Measurements from ENCODE around the gene ABHD14A.

ABHD14A gene

GRCh38 chr3:51945926-51946705 lies 28.7 kb upstream of the ABHD14A start:
- H3K27me3 ChIP-seq (ENCODE audit: insufficient read depth, poor library complexity, severe bottlenecking) = no peaks in the 10 kb centered on the region
- DNase-seq (ENCODE audit: low read depth in 1 of 2, low spot score in 1 of 2) = no peak
- TF ChIP-seq GABPA (IDR thresholded peaks at IDR 0.05; ENCODE audit: low read depth) (no peak), SPI1 (IDR thresholded peaks at IDR 0.05; ENCODE audit: borderline replicate concordance, low read depth) (no peak), POLR2AphosphoS5 (IDR thresholded peaks at IDR 0.05; ENCODE audit: low read depth) (no peak), REST (IDR thresholded peaks at IDR 0.05; ENCODE audit: insufficient replicate concordance, low read depth) (no peak), CTCF (IDR thresholded peaks at IDR 0.05; ENCODE audit: insufficient read depth, low read length) (no peak)
- no peak overlapping the region for H3K4me3 ChIP-seq (replicated peaks; ENCODE audit: insufficient read depth, low read length)
- no peak overlapping the region for H3K27ac ChIP-seq (replicated peaks)

GRCh38 chr3:51946796-51947195 lies 28.1 kb upstream of the ABHD14A start:
- no peaks in the 10 kb centered on the region for H3K27me3 ChIP-seq (ENCODE audit: insufficient read depth, poor library complexity, severe bottlenecking)
- TF ChIP-seq SPI1 (IDR thresholded peaks at IDR 0.05; ENCODE audit: borderline replicate concordance, low read depth) (no peak), POLR2AphosphoS5 (IDR thresholded peaks at IDR 0.05; ENCODE audit: low read depth) (no peak), REST (IDR thresholded peaks at IDR 0.05; ENCODE audit: insufficient replicate concordance, low read depth) (no peak), GABPA (IDR thresholded peaks at IDR 0.05; ENCODE audit: low read depth) (no peak), CTCF (IDR thresholded peaks at IDR 0.05; ENCODE audit: insufficient read depth, low read length) (no peak)
- no peak overlapping the region for H3K27ac ChIP-seq (replicated peaks)
- H3K4me3 ChIP-seq (replicated peaks; ENCODE audit: insufficient read depth, low read length) = no peak overlapping the region
- no peak for DNase-seq (ENCODE audit: low read depth in 1 of 2, low spot score in 1 of 2)

GRCh38 chr3:51947215-51947900 lies 27.5 kb upstream of the ABHD14A start:
- TF ChIP-seq POLR2AphosphoS5 (IDR thresholded peaks at IDR 0.05; ENCODE audit: low read depth) (no peak), GABPA (IDR thresholded peaks at IDR 0.05; ENCODE audit: low read depth) (no peak), CTCF (IDR thresholded peaks at IDR 0.05; ENCODE audit: insufficient read depth, low read length) (no peak), SPI1 (IDR thresholded peaks at IDR 0.05; ENCODE audit: borderline replicate concordance, low read depth) (no peak), REST (IDR thresholded peaks at IDR 0.05; ENCODE audit: insufficient replicate concordance, low read depth) (no peak)
- no peak for DNase-seq (ENCODE audit: low read depth in 1 of 2, low spot score in 1 of 2)
- Histone ChIP-seq H3K27ac (replicated peaks) (no peak overlapping the region), H3K4me3 (replicated peaks; ENCODE audit: insufficient read depth, low read length) (no peak overlapping the region), H3K27me3 (ENCODE audit: insufficient read depth, poor library complexity, severe bottlenecking) (no peaks in the 10 kb centered on the region)

Measured in HL-60 (cell line).